GM12878 (cell line): ENCODE results near the gene HECTD4. TPM values are rescaled to one million over a fixed set of nuclear protein-coding genes. Genes with fewer than 3 reads are reported as not detected.

Source experiments
- ATAC-seq: fragments of 200-7000 bp; cut with Tn5 transposase; 3 replicates; pipeline ENCODE4 v1.9.1; 2020; ENCODE audit warnings: mild to moderate bottlenecking, moderate library complexity
- BruUV-seq: library from RNA; stranded (reverse); fragments of 400-500 nt; replicated peaks from 2 replicates; lab custom pipeline; 2021; lab: Mats Ljungman, UMichigan
- CTCF ChIA-PET: fragments of 300-600 bp; sonication (Branson Sonifier 250); formaldehyde crosslinking; extraction: SDS; loops from one replicate; lab custom pipeline; 2021; ENCODE audit warnings: inconsistent platforms; lab: Yijun Ruan, JAX
- POLR2A ChIA-PET: fragments of 350-600 bp; formaldehyde crosslinking; extraction: SDS; loops from one replicate; lab custom pipeline; 2021; ENCODE audit warnings: inconsistent platforms; lab: Charles Lee
- RAD21 ChIA-PET: fragments of 300-600 bp; sonication (Branson Sonifier 250); formaldehyde crosslinking; loops from one replicate; lab custom pipeline; 2023; ENCODE audit warnings: antibody characterized with exemption; ENCODE audit not compliant: unreplicated experiment; lab: Charles Lee
- SMC1A ChIA-PET: fragments of 300-600 bp; sonication (Branson Sonifier 250); formaldehyde crosslinking; loops from one replicate; lab custom pipeline; 2023; ENCODE audit not compliant: unreplicated experiment, uncharacterized antibody; lab: Charles Lee
- DNase-seq: peaks from one replicate; pipeline ENCODE4 v3.0.0-alpha.2; 2011; ENCODE audit warnings: low read depth, low spot score
- FAIRE-seq: peaks from 3 replicates; lab custom pipeline; 2011; peaks lifted over from hg19 to GRCh38; lab: Jason Lieb, UNC
- H2AFZ ChIP-seq: 2 replicates; pipeline ENCODE4 v1.6.0; 2011; ENCODE audit warnings: low read depth, low read length, control low read depth; ENCODE audit not compliant: control insufficient read depth
- H3K27ac ChIP-seq: 2 replicates; pipeline ENCODE4 v1.5.1; 2011; ENCODE audit warnings: control low read depth; ENCODE audit not compliant: control insufficient read depth, insufficient read depth
- H3K27me3 ChIP-seq, 2 experiments: replicated peaks in 1 of 2; 2 replicates each; pipeline versions ENCODE4 v1.6.0 to v1.6.1; 2011; ENCODE audit warnings: low read length in 1 of 2; ENCODE audit not compliant: control insufficient read depth in 2 of 2, insufficient read depth in 2 of 2
- H3K36me3 ChIP-seq, 2 experiments: 2 replicates each; pipeline ENCODE4 v1.5.1; 2011; ENCODE audit warnings: low read length in 1 of 2; ENCODE audit not compliant: control insufficient read depth in 2 of 2, insufficient read depth in 2 of 2
- H3K4me1 ChIP-seq: 2 replicates; pipeline ENCODE4 v1.6.1; 2011; ENCODE audit warnings: mild to moderate bottlenecking, low read length, moderate library complexity, mixed read lengths; ENCODE audit not compliant: control insufficient read depth, insufficient read depth
- H3K4me2 ChIP-seq: 2 replicates; pipeline ENCODE4 v1.6.0; 2011; ENCODE audit warnings: control low read depth; ENCODE audit not compliant: control insufficient read depth, insufficient read depth
- H3K4me3 ChIP-seq: fragments of 200-600 bp; sonication (generic); 2 replicates; pipeline ENCODE4 v1.5.1; 2016
- H3K79me2 ChIP-seq: 2 replicates; pipeline ENCODE4 v1.6.0; 2011; ENCODE audit warnings: low read length; ENCODE audit not compliant: control insufficient read depth, insufficient read depth
- H3K9ac ChIP-seq: 2 replicates; pipeline ENCODE4 v1.8.0; 2011; ENCODE audit warnings: low read length, control low read depth, mixed read lengths; ENCODE audit not compliant: control insufficient read depth, insufficient read depth
- H3K9me3 ChIP-seq: replicated peaks from 3 replicates; pipeline ENCODE4 v1.5.1; 2011; ENCODE audit warnings: mild to moderate bottlenecking, low read length; ENCODE audit not compliant: control insufficient read depth, insufficient read depth
- H4K20me1 ChIP-seq: 2 replicates; pipeline ENCODE4 v1.6.0; 2011; ENCODE audit not compliant: control insufficient read depth, insufficient read depth
- ATF7 ChIP-seq: fragments of 450-650 bp; IDR thresholded peaks from 2 replicates; pipeline ENCODE4 v1.6.1; 2016; ENCODE audit warnings: low read depth, mild to moderate bottlenecking
- BACH1 ChIP-seq: fragments of 450-650 bp; IDR thresholded peaks from 2 replicates; pipeline ENCODE4 v1.6.1; 2017; ENCODE audit warnings: mild to moderate bottlenecking, borderline replicate concordance
- BMI1 ChIP-seq: fragments of 450-650 bp; IDR thresholded peaks from 2 replicates; pipeline ENCODE4 v1.6.1; 2016; ENCODE audit warnings: mild to moderate bottlenecking, moderate library complexity, borderline replicate concordance
- CHD2 ChIP-seq: IDR thresholded peaks from 2 replicates; pipeline ENCODE4 v1.6.1; 2011; ENCODE audit warnings: low read depth, low read length, improper control_type of control experiment, borderline replicate concordance
- ESRRA ChIP-seq: IDR thresholded peaks from 2 replicates; pipeline ENCODE4 v1.6.1; 2012; ENCODE audit warnings: mild to moderate bottlenecking, low read length, improper control_type of control experiment
- FOS ChIP-seq: IDR thresholded peaks from 3 replicates; pipeline ENCODE4 v1.6.1; 2011; ENCODE audit warnings: borderline replicate concordance; ENCODE audit not compliant: insufficient read length; ENCODE audit errors: extremely low read depth
- HDAC6 ChIP-seq: fragments of 200-600 bp; sonication (generic); IDR thresholded peaks from one replicate; pipeline ENCODE4 v1.8.0; 2017; ENCODE audit warnings: antibody characterized with exemption; ENCODE audit not compliant: unreplicated experiment
- JUNB ChIP-seq: IDR thresholded peaks from 2 replicates; pipeline ENCODE4 v1.6.1; 2016; ENCODE audit warnings: antibody characterized with exemption, mild to moderate bottlenecking
- NFYB ChIP-seq: IDR thresholded peaks from 2 replicates; pipeline ENCODE4 v1.6.1; 2011; ENCODE audit warnings: low read depth, mild to moderate bottlenecking, low read length, improper control_type of control experiment, moderate library complexity; ENCODE audit not compliant: insufficient read depth
- NR2C2 ChIP-seq: IDR thresholded peaks from 2 replicates; pipeline ENCODE4 v1.6.1; 2011; ENCODE audit warnings: borderline replicate concordance, low read depth; ENCODE audit not compliant: control insufficient read depth, insufficient read length
- POLR2AphosphoS2 ChIP-seq: IDR thresholded peaks from 2 replicates; pipeline ENCODE4 v1.6.1; 2011; ENCODE audit warnings: low read depth, mild to moderate bottlenecking, low read length, improper control_type of control experiment, moderate library complexity
- RUNX3 ChIP-seq: IDR thresholded peaks from 2 replicates; pipeline ENCODE4 v1.6.1; 2012; ENCODE audit warnings: low read length, inconsistent platforms
- SPI1 ChIP-seq: IDR thresholded peaks from 2 replicates; pipeline ENCODE4 v1.6.1; 2011; ENCODE audit warnings: low read depth, mild to moderate bottlenecking, low read length, moderate library complexity, borderline replicate concordance; ENCODE audit not compliant: insufficient read depth
- STAT1 ChIP-seq: fragments of 450-650 bp; conservative IDR thresholded peaks from 2 replicates; pipeline ENCODE4 v1.6.1; 2014; ENCODE audit warnings: antibody characterized with exemption, mild to moderate bottlenecking
- YY1 ChIP-seq: IDR thresholded peaks from 2 replicates; pipeline ENCODE4 v1.6.1; 2011; ENCODE audit warnings: low read depth, mild to moderate bottlenecking, low read length
- ZBTB33 ChIP-seq: fragments of 450-650 bp; IDR thresholded peaks from 2 replicates; pipeline ENCODE4 v1.6.1; 2017; ENCODE audit warnings: mild to moderate bottlenecking
- WGBS: methylation state at CpG from one replicate; pipeline ENCODE4 v1.1.6; 2016; ENCODE audit warnings: low lambda C conversion rate; ENCODE audit not compliant: insufficient replicate concordance, insufficient coverage; ENCODE audit errors: missing lambda C conversion rate; 5-methylcytosine and 5-hydroxymethylcytosine counted together
- in situ Hi-C: fragments of 300-500 bp; cut with MboI; formaldehyde crosslinking; loops from 9 replicates; pipeline ENCODE4 v1.14.3; 2018; ENCODE audit warnings: mixed read lengths
- intact Hi-C: fragments of 100-400 bp; cut with micrococcal nuclease; formaldehyde crosslinking; loops from one replicate; pipeline ENCODE4 v1.14.2; 2022; ENCODE audit not compliant: unreplicated experiment
- polyA plus RNA-seq, 11 experiments: library from polyadenylated mRNA; depleted of rRNA in 4 of 11; unstranded in 6 of 11; stranded (reverse) in 5 of 11; fragments of >200 nt; fragmentation: Nextera tagmentation in 4 of 11; fragmentation: Illumina TruSeq in 1 of 11; extraction: Ambion mirVana in 4 of 11; extraction: Trizol in 1 of 11; gene quantifications; 1 replicate in 1 of 11; 2 replicates in 10 of 11; pipeline versions ENCODE4 v1.2.1 to v1.2.3, GENCODE V29; 2011 to 2016; ENCODE audit warnings: inconsistent platforms in 2 of 11, missing spikeins in 2 of 11, low read depth in 1 of 11
- total RNA-seq, 4 experiments: library from RNA; depleted of rRNA in 3 of 4; stranded (reverse); fragments of >200 nt in 3 of 4; fragmentation: Illumina TruSeq in 1 of 4; extraction: Trizol in 1 of 4; gene quantifications; 2 replicates each; pipeline versions ENCODE4 v1.2.1 to v1.2.3, GENCODE V29; 2013 to 2021
- TF ChIP-seq, protein P1 (sequence below): fragments of 150-350 bp; IDR thresholded peaks from 2 replicates; pipeline ENCODE4 v1.6.1; 2016; ENCODE audit warnings: low read depth, low read length

The HECTD4 gene
- total and polyA plus RNA-seq, 10 of the 15 experiments (the other 5 are each of a cell fraction or from before 2014, with no cell fraction given): 5.8 to 43.9 (median 17.9) TPM

DNA sequence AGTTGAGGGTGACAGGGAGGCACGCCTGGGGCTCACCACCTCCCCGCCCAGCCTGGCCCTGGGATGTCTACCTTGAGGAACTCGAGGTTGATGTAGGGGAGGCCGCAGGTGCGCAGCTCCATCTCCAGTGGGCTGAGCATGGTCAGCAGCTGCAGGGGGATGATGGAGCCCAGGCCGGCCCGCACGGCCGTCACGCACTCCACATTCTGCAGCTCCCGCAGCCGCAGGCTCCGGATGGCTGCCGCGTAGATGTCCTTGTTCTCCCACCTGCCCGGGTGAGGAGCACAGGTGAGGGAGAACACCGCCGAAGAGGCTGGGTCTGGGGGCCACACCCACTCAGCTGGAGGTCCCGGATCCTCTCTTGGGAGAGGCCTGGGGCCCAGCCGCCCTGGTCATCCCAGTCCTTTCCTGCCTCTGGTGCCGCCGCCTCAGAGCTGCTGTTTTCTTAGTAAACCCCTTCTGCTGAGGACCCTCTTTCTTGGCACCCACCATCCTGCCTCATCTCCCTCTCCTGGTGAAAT, 218.7 kb downstream of the HECTD4 start:
- no TSS peak for BruUV-seq
- TF ChIP-seq JUNB (no peak), FOS (no peak), NFYB (no peak), POLR2AphosphoS2 (no peak), BACH1 (no peak), ZBTB33 (no peak), ATF7 (no peak), STAT1 (no peak), SPI1 (no peak), NR2C2 (no peak), CHD2 (no peak), RUNX3 (no peak), YY1 (no peak), BMI1 (no peak), ESRRA (no peak), HDAC6 (no peak)
- TF ChIP-seq, protein P1, sequence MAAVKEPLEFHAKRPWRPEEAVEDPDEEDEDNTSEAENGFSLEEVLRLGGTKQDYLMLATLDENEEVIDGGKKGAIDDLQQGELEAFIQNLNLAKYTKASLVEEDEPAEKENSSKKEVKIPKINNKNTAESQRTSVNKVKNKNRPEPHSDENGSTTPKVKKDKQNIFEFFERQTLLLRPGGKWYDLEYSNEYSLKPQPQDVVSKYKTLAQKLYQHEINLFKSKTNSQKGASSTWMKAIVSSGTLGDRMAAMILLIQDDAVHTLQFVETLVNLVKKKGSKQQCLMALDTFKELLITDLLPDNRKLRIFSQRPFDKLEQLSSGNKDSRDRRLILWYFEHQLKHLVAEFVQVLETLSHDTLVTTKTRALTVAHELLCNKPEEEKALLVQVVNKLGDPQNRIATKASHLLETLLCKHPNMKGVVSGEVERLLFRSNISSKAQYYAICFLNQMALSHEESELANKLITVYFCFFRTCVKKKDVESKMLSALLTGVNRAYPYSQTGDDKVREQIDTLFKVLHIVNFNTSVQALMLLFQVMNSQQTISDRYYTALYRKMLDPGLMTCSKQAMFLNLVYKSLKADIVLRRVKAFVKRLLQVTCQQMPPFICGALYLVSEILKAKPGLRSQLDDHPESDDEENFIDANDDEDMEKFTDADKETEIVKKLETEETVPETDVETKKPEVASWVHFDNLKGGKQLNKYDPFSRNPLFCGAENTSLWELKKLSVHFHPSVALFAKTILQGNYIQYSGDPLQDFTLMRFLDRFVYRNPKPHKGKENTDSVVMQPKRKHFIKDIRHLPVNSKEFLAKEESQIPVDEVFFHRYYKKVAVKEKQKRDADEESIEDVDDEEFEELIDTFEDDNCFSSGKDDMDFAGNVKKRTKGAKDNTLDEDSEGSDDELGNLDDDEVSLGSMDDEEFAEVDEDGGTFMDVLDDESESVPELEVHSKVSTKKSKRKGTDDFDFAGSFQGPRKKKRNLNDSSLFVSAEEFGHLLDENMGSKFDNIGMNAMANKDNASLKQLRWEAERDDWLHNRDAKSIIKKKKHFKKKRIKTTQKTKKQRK: no peak

More for the DNA sequence above, 218.7 kb downstream of the HECTD4 start:
- ChIA-PET RAD21 (no interaction called here), SMC1A (no interaction called here), CTCF (no interaction called here), POLR2A (interaction anchor here (0.6 kb wide), 1 partner anchor 153 kb away, joined by 3 read pairs; no protein-coding TSS in a partner anchor)
- no peak for ATAC-seq
- H3K4me3 ChIP-seq: no peak overlapping the region
- no peaks in the 10 kb centered on the region for H3K4me1 ChIP-seq
- no peak for DNase-seq
- no peaks in the 10 kb centered on the region for H3K27me3 ChIP-seq
- H3K79me2 ChIP-seq: no peaks in the 10 kb centered on the region
- H3K4me2 ChIP-seq: no peak overlapping the region
- no peak for FAIRE-seq
- H2AFZ ChIP-seq: no peak overlapping the region
- peaks cover 2% of the 10 kb centered on the region; the same call in 2 of the 3 replicates for H3K9me3 ChIP-seq
- WGBS: over 99% methylated on average over 21 of the region's 22 CpGs
- in situ Hi-C loops: no loop called here
- H3K9ac ChIP-seq: no peak overlapping the region
- H3K27ac ChIP-seq: no peak overlapping the region
- no peaks in the 10 kb centered on the region for H4K20me1 ChIP-seq
- H3K36me3 ChIP-seq: peaks cover 5% of the 10 kb centered on the region in 2 experiments; a peak in 3 of 4 replicates
- intact Hi-C loops: no loop called here
